Uterus (tissue), 2 donors: ENCODE data around the gene PLEKHN1.

ENCODE experiments used
- CTCF ChIP-seq, 4 experiments: fragments of 200-600 bp in 2 of 4; fragments of 450-650 bp in 2 of 4; sonication (generic) in 2 of 4; IDR thresholded peaks; one replicate each; pipeline ENCODE4 v1.5.1; 2016 to 2019; ENCODE audit warnings: antibody characterized with exemption in 4 of 4, mild to moderate bottlenecking in 2 of 4, moderate library complexity in 1 of 4
- POLR2A ChIP-seq, 2 donors: fragments of 450-650 bp; IDR thresholded peaks; one replicate each; pipeline ENCODE4 v1.6.1; 2016; ENCODE audit warnings: antibody characterized with exemption in 2 of 2, mild to moderate bottlenecking in 1 of 2, moderate library complexity in 1 of 2

DNA sequence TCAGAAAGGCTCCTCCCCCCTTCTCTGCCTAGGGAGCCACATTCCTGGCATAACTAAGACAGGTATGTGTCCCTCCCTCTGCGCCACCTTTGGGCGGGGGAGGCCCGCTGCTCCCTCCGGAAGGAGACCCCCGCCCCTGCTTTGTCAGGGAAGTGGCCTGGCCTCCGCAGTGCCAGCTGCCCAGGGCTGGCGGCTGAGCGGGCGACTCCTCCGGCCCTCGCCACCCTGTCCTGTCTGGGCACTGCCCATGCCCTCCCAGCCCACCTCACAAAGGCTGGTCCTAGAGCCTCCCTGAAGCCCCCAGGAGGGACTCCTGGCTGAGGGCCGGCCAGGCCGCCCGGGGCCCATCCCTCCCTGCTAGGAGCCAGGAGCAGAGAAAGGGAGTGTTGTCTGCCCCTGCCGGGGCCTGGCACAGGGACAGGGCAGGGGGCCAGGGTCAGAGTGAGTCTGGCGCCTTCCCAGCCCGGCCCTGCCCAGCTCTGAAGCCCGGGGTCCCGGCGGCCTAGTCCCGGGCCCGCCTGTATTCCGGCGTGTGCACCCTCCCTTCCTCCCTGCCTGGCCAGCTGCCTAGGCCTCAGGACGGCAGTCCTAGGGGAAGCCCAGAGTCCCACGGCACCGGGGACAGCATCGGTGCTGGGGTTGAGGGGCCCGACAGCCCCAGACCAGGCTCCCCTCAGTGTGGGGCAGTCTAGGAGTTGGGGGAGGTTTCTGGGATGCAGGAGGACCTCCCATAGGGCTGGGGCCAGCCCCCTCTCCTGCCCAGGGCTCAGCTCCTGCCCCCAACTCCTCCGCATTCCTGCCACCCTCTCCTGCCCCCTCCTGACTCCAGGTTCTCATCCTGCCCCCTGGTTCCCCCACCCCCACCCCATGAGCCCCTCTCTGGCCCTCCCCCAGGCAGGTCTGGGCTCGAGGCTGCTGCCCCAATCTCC is 58.8 kb downstream of the PLEKHN1 start:
- TF ChIP-seq CTCF (IDR thresholded peaks at IDR 0.05) (no peak), POLR2A (IDR thresholded peaks at IDR 0.05) (no peak)
